ENCODE data around the gene NOL3.

- TF ChIP-seq EZH2 (IDR thresholded peaks at IDR 0.05; ENCODE audit: low read depth), result no peak
- no peak for TF ChIP-seq CTCF (conservative IDR thresholded peaks at IDR 0.05)
Measured at GRCh38 chr16:67183284-67183626, 12.9 kb downstream of the NOL3 start.

Measured in PC-9 (cell line).